Retinal pigment epithelial cell (primary cell): ENCODE measurements around the gene FLNB.

Experiments used
- DNase-seq: peaks from one replicate; pipeline ENCODE4 v3.0.0-alpha.2; 2010; ENCODE audit warnings: low read depth
- H3K4me3 ChIP-seq: 2 replicates; pipeline ENCODE4 v1.5.1; 2011; ENCODE audit warnings: mild to moderate bottlenecking, low read length, control low read depth, moderate library complexity
- CTCF ChIP-seq: conservative IDR thresholded peaks from 2 replicates; pipeline ENCODE4 v1.5.1; 2011; ENCODE audit warnings: low read depth, low read length, control low read depth, inconsistent platforms

Gene FLNB

DNA sequence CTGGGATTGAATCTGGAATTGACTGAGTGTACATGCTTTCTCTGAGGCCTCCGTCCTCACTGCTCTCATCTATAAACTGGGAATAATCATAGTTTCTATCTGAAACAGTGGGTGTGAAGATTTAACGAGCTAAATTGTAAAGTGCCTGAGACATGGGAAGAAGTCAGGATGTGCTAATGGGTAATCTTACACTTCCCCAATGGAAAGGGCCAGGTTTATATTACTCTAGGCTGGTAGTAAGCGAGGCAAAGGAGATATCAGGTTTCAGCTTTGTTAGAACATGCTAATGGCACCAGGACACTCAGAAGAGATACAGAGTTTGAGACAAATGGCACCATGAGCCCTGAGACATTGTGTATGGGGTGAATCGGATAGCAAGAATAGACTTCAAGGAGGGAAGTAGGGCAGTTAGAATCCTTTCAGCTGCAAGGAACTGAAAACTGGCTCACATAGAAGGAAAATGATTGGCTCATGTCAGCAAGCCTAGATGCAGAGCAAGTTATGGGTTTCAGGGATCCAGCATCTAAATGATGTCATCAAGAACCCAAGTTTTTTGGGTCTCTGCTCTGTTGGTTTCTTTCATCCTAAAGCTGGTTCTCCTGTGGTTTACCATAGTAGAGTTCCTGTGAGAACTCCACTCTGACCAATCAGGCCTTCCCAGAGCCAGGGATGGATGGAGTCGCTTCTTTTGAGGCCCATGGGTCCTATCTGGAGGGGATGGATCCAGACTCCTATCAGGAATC is 21.8 kb downstream of the FLNB start:
- TF ChIP-seq CTCF = no peak
- DNase-seq = no peak
- H3K4me3 ChIP-seq = no peak overlapping the region

DNA sequence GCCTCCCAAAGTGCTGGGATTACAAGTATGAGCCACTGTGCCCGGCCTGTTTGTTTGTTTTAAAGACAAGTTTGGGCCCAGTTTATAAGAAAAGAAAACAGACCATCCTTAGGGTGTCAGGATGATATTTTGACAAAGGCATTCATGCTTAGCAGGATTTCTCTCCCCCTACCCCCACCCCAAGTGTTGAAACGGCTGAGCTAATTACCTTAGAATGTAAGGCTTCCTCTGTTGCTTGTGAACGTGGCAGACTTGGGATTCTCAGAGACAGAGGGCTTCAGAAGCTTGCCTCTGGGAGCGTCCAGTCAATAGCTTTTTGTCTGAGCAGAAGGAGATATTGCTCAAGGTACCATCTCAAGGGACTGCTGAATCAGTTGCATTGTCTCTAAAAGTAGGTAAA is 24.0 kb downstream of the FLNB start:
- DNase-seq = no peak
- TF ChIP-seq CTCF = no peak
- H3K4me3 ChIP-seq = no peak overlapping the region

DNA sequence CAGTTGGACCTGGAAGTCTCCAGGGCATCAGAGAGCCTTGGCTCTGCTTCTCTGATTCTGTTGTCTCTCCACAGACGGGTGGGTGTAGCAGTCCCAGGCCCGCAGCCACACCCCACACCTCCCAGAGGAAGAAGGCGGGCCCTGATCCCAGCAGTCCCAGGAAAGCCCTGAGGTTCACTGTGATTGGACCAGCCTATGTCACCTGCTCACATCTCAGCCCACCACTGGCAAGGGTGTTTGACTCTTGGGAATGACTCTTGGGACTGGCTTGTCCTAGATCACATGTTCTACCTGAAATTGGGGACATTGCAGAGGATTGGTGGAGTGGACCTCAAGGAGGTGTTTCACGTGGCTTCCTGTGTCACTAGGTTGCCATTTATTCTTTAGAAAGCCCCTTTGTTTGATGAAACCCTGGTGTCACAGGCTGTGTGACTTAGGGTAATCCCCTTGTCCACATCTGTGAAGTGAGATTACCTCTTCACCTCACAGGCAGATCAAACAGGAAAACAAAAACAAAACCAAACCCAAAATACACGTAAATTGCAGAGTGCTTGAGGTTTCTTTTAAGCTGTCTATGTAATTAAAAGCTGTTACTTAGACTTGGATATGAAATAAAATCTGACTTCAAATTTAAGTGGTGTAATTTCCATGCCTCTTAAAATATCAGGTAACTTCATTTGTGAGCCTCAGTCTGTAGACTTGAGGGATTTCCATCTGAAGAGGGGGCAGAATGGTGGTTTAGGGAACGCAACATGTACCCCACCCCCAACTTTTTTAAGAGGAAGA is 26.7 kb downstream of the FLNB start:
- TF ChIP-seq CTCF = no peak
- H3K4me3 ChIP-seq = no peak overlapping the region
- no peak for DNase-seq

- no peak overlapping the region for H3K4me3 ChIP-seq
- DNase-seq = no peak
- TF ChIP-seq CTCF = no peak
These were observed 27.5 kb downstream of the FLNB start for GRCh38 chr3:58035524-58036255.

GRCh38 chr3:58036293-58037032 is 28.2 kb downstream of the FLNB start:
- H3K4me3 ChIP-seq = no peak overlapping the region
- no peak for DNase-seq
- no peak for TF ChIP-seq CTCF

DNA sequence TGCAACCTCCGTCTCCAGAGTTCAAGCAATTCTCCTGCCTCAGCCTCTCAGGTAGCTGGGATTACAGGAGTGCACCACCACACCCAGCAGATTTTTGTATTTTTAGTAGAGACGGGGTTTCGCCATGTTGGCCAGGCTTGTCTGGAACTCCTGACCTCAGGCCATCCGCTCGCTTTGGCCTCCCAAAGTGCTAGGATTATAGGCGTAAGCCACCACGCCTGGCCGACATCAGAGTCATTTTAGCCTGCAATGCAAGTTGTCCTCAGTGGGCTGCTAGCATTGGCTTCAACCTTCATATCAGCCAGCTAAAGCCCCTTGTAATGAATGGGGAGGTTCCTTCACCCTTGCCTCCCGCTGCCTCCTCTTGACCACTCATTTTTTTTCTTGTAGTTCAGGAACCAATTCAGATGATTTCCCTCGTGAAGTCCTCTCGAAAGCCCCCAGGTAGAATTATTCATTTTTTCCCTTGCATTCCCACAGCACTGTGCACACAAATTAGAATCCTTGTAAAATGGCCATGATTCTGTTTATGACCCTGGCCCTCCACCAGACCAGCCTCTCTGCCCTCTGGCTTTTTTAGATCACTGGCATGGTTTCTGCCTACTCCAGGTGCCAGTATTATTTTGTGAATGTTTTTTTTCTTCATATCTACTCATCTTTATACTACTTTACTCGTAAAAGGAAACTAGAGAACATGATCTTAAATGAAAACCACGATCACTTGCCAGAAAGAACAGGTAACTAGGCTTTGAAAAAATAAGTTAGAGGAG is 29.1 kb downstream of the FLNB start:
- H3K4me3 ChIP-seq = no peak overlapping the region
- DNase-seq = no peak
- no peak for TF ChIP-seq CTCF
